GM12872 (cell line): ENCODE data around the gene OTOGL.

Experiments
- CTCF ChIP-seq: IDR thresholded peaks from 3 replicates; pipeline ENCODE4 v1.5.1; 2011; ENCODE audit warnings: low read depth, mild to moderate bottlenecking, low read length, moderate library complexity; ENCODE audit not compliant: insufficient read depth

Gene OTOGL

GRCh38 chr12:80162177-80162576 lies 62.8 kb downstream of the OTOGL start:
- no peak for TF ChIP-seq CTCF

GRCh38 chr12:80165746-80166145 lies 66.4 kb downstream of the OTOGL start:
- TF ChIP-seq CTCF: no peak

GRCh38 chr12:80166751-80167150 lies 67.4 kb downstream of the OTOGL start:
- TF ChIP-seq CTCF: no peak

GRCh38 chr12:80168936-80169335 lies 69.6 kb downstream of the OTOGL start:
- TF ChIP-seq CTCF: no peak

GRCh38 chr12:80170915-80171314 lies 71.6 kb downstream of the OTOGL start:
- no peak for TF ChIP-seq CTCF

- TF ChIP-seq CTCF: no peak
Measured at GRCh38 chr12:80173083-80173864, 73.9 kb downstream of the OTOGL start.

GRCh38 chr12:80175307-80175930 lies 76.1 kb downstream of the OTOGL start:
- no peak for TF ChIP-seq CTCF
